DMS79 (cell line): Measurements from ENCODE around the gene ZNF407.

Source experiments
- DNase-seq: peaks from one replicate; lab custom pipeline; 2025; lab: John Stamatoyannopoulos, UW

The ZNF407 gene

GRCh38 chr18:75054046-75054445, 456.4 kb downstream of the ZNF407 start:
- no peak for DNase-seq

GRCh38 chr18:75054611-75055010, 456.9 kb downstream of the ZNF407 start:
- no peak for DNase-seq

DNA sequence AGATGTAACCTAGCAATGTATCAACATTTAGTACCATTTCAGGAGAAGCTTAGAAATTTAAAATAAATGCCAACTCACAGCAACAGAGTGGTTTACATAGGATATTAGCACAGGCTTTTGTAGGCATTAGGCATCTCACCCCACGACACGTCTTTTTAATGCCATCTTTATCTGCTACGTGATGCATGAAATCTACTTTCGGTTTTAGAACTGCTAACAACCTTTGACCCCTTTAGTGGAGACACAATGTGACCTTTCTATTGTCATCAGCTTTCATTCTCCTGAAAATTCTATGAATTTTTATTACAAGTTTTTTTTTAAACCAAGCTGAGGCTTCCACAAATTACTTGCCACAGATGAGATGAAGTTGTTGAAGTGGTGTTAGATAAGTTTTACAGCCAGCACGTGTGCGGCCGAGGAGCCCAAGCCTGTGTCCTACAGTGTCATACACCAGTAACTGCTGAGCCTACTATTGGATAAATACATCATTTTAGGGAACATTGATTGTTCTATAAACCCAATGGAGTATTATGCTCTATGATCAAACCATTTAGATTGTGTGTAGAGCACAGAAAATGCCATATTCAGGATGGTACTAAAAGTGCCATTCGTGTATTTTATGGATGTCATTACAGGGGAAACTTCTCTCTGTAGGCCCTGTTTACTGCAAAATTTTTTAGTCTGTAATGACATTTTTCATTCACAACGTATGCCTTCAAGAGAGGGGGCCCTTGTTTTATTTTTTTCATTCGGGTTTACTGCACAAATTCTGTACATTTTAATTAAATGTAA, 459.7 kb downstream of the ZNF407 start:
- no peak for DNase-seq

DNA sequence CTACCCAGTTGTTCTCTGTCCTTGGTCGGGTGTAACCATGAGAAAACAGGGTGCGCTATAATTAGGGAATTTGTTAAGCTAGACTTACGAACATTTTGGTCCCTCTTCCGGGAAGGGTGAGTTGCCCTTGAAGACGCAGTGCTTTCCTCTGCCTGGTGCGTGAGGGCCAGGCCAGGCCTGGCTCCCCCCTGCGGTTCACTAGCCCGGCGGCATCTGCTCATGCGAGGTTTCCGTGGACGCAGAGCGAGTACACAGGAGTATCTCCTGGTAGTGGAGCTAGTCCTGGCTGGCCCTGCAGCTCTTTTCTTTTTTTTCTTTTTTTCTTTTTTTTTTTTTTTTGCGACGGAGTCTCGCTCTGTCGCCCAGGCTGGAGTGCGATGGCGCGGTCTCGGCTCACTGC, 462.5 kb downstream of the ZNF407 start:
- DNase-seq, result no peak

- no peak for DNase-seq
Observed at GRCh38 chr18:75062297-75062886, 464.7 kb downstream of the ZNF407 start.

- DNase-seq, result no peak
Observed at GRCh38 chr18:75063196-75063595, 465.5 kb downstream of the ZNF407 start.

DNA sequence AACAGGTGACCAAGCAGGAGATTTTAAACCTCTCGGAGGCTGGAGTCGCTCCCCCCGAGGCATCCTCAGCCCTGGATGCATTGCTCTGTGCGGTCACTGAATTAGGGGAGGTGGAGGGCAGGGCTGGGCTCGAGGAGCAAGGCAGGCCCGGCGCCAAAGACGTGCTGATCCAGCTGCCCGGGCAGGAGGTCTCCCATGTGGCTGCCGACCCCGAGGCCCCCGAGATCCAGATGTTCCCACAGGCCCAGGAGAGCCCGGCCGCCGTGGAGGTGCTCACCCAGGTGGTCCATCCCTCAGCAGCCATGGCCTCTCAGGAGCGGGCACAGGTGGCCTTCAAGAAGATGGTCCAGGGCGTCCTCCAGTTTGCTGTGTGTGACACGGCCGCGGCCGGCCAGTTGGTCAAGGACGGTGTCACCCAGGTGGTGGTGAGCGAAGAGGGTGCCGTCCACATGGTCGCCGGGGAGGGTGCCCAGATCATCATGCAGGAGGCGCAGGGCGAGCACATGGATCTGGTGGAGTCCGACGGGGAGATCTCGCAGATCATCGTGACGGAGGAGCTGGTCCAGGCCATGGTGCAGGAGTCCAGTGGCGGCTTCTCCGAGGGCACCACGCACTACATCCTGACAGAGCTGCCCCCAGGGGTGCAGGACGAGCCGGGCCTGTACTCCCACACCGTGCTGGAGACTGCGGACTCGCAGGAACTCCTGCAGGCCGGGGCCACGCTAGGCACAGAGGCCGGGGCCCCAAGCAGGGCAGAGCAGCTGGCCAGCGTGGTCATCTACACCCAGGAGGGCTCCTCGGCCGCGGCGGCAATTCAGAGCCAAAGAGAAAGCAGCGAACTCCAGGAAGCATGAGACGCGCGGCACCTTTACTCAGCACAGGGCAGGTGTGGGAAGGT, 466.2 kb downstream of the ZNF407 start:
- DNase-seq, result no peak

DNA sequence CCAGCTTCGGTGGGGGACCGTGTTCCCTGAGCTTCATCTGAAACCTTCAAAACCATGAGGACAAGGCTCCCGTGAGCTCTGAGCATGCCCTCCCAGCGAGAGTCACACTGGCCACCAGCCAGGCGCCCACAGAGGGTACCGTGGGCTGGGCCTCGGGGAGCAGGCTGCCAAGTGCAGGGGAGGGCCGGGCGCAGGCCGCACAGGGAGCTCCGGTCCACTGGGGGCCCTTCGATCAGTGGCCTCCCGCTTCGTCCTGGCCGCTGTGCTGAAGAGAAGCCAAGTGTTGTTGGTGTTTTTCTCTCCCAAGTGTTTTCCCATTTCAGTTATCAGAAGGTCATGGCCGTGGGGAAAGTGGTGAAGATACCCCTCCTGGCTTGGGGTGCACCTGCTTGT, 466.8 kb downstream of the ZNF407 start:
- DNase-seq, result no peak

GRCh38 chr18:75065251-75066000, 467.8 kb downstream of the ZNF407 start:
- peak; percentile 57 for DNase-seq

DNA sequence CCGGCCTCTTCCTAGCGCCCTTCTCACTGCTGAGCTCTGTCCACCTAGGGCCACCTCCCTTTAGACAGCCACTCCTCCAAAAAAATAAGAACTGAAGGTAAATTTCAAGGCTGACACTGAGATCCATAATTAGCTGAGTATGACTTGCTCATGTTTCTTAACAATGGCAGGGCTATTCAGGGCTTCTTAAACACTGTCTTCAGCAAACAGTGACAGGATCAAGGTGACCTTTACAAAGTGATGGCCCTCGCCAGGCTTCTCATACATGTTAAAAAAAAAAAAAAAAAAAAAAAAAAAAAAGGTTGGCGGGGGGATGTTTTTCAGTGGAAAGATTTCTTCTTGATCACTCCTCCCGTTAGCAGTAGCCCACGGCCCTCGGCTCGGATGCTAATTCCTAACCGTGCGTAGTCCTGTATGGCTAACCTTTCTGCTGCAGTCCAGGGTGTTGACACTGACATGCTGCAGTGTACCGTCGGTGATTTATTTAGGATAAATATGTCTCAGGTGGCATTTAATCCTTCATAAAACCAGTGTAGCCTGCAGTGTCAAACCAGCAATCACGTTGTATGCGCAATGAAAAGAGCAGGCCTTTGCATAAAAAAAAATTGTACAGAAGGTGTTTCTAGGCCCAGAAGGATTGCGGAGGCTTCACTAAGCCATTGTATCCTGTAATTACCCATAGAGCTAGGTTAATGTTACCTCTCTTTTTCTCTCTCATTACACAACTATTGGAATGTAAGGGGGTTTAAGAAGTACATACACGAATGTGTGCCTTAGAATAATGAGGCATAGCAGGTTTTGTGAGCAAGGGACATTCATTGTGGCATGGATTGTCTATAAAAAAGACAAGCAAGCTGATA, 468.6 kb downstream of the ZNF407 start:
- no peak for DNase-seq

GRCh38 chr18:75066936-75067335, 469.3 kb downstream of the ZNF407 start:
- no peak for DNase-seq

DNA sequence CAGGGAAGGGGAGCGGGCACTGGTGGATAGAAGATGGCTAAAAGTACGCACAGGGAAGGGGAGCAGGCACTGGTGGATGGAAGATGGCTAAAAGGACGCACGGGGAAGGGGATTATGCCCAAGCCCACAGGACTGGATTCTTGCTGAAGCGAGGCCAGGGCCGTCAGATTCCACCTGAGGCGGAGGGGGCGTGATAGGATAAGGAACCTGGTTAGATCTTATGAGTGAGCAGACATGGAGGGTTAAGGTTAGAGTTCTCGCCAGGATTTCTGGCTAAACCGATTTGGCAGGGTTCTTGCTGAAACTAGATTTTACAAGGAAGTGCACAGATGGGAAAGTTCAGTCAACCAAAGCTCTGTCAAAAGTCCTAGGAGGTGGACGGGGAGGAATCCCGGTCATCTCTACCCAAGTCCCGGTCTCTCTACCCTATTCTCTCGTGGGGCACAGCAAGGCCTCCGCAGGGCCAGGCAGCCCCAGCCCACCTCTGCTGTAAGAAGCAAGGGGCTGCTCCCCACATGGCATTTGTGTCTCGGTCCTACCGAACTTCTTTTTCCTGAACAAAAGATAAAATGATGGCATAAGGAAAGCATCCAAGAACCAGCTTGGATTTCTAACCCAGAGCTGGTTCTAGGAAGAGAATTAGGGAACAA, 470.5 kb downstream of the ZNF407 start:
- no peak for DNase-seq

DNA sequence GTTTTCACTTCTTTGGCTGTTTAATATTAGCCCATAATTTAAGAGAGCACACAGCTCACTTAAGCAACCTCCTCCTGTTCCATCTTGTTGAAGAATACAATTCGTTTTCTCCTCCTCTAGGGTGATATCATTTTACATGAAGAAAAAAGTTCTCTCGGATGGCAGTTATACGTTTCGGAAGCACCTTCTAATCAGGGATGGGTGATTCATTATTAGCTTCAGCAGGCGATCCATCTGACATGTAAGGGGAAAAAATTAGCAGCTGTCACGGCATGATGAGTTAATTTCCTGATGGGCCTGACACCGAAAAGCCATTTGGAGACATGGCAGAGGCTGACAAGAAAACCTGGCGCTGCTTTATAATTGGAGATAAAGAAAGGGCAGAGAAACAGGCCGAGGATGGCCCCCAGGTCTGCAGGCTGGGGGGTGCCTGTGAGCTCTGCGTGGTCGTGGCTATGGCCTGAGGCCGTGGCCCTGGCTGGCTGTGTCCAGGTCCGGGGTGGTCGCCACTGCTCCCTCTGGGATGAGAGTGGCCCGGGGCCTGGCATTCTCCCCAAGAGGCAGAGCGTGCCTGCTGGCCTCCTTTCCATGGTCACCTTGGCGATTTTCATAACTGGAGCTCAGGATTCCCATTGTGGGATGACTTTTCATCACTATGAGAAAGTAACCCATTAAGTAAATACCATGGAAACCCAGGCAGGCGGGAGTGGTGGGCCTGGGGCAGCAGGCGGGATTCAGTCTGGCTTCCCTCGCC, 471.2 kb downstream of the ZNF407 start:
- DNase-seq, result no peak

- DNase-seq, result no peak
Observed at GRCh38 chr18:75070235-75070624, 472.6 kb downstream of the ZNF407 start.

- peak; percentile 4 for DNase-seq
Observed at GRCh38 chr18:75070625-75071483, 473.2 kb downstream of the ZNF407 start.

DNA sequence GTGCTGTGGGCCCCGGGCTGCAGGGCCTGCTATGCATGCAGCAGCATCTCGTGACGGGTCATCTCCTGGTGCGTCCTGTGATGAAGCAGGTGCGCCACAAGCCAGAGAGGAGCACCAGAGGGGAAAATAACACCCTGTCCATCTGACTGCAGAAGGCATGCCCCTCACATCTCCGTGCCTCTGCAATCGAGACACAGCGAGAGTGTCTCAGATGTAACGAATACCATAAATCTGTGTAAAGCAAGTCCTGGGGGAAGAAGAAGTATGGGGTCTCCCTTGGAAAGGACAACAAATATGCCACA, 473.8 kb downstream of the ZNF407 start:
- DNase-seq, result no peak

DNA sequence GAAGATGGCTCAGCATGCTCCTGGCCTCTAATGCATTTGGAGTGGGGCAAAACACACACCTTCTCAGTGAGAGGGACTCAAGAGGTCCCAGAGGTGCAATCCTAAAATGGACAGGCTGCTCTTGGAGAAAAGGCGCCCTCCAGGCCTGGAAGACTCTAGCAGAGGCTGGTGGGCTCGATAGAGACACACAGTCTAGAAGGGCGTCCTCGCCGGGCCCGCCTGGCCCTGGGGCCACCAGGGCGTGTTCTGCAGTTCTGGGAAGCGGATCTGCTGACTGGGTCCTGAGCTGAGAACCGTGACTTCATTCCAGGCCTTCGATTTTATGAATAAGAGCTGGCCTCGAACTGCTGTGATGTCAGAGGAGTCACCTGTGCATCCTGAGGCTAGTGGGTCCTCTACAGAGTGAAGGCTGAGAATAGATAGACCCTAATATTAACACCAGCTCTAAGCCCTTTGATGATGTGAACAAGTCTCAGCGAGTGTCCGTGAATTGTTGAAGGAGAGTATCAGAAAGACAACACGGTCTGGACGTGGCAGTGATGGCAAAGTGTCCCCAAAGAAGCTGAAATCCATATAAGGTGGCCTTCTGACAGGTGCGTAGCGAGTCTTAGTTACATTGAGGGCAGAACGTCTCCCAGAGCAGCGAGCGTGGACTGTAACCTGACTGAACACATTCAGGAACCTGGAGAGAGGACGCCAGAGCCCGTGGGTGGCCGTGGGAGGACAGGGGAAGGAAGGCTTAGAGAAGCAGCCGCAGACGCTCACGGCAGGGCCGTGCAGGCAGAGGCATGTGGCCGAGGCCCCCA, 474.4 kb downstream of the ZNF407 start:
- no peak for DNase-seq

- DNase-seq, result no peak
Observed at GRCh38 chr18:75072672-75073371, 475.2 kb downstream of the ZNF407 start.
